GM12878 (cell line): Measurements from ENCODE around the gene TMEM86B. TPM values are rescaled to one million over a fixed set of nuclear protein-coding genes. Genes with fewer than 3 reads are reported as not detected.

Experiments
- ATAC-seq: fragments of 200-7000 bp; cut with Tn5 transposase; 3 replicates; pipeline ENCODE4 v1.9.1; 2020; ENCODE audit warnings: mild to moderate bottlenecking, moderate library complexity
- BruUV-seq: library from RNA; stranded (reverse); fragments of 400-500 nt; replicated peaks from 2 replicates; lab custom pipeline; 2021; lab: Mats Ljungman, UMichigan
- CTCF ChIA-PET: fragments of 300-600 bp; sonication (Branson Sonifier 250); formaldehyde crosslinking; extraction: SDS; loops from one replicate; lab custom pipeline; 2021; ENCODE audit warnings: inconsistent platforms; lab: Yijun Ruan, JAX
- POLR2A ChIA-PET: fragments of 350-600 bp; formaldehyde crosslinking; extraction: SDS; loops from one replicate; lab custom pipeline; 2021; ENCODE audit warnings: inconsistent platforms; lab: Charles Lee
- RAD21 ChIA-PET: fragments of 300-600 bp; sonication (Branson Sonifier 250); formaldehyde crosslinking; loops from one replicate; lab custom pipeline; 2023; ENCODE audit warnings: antibody characterized with exemption; ENCODE audit not compliant: unreplicated experiment; lab: Charles Lee
- SMC1A ChIA-PET: fragments of 300-600 bp; sonication (Branson Sonifier 250); formaldehyde crosslinking; loops from one replicate; lab custom pipeline; 2023; ENCODE audit not compliant: unreplicated experiment, uncharacterized antibody; lab: Charles Lee
- DNase-seq: peaks from one replicate; pipeline ENCODE4 v3.0.0-alpha.2; 2011; ENCODE audit warnings: low read depth, low spot score
- FAIRE-seq: peaks from 3 replicates; lab custom pipeline; 2011; peaks lifted over from hg19 to GRCh38; lab: Jason Lieb, UNC
- H2AFZ ChIP-seq: 2 replicates; pipeline ENCODE4 v1.6.0; 2011; ENCODE audit warnings: low read depth, low read length, control low read depth; ENCODE audit not compliant: control insufficient read depth
- H3K27ac ChIP-seq: 2 replicates; pipeline ENCODE4 v1.5.1; 2011; ENCODE audit warnings: control low read depth; ENCODE audit not compliant: control insufficient read depth, insufficient read depth
- H3K27me3 ChIP-seq, 2 experiments: replicated peaks in 1 of 2; 2 replicates each; pipeline versions ENCODE4 v1.6.0 to v1.6.1; 2011; ENCODE audit warnings: low read length in 1 of 2; ENCODE audit not compliant: control insufficient read depth in 2 of 2, insufficient read depth in 2 of 2
- H3K36me3 ChIP-seq, 2 experiments: 2 replicates each; pipeline ENCODE4 v1.5.1; 2011; ENCODE audit warnings: low read length in 1 of 2; ENCODE audit not compliant: control insufficient read depth in 2 of 2, insufficient read depth in 2 of 2
- H3K4me1 ChIP-seq: 2 replicates; pipeline ENCODE4 v1.6.1; 2011; ENCODE audit warnings: mild to moderate bottlenecking, low read length, moderate library complexity, mixed read lengths; ENCODE audit not compliant: control insufficient read depth, insufficient read depth
- H3K4me2 ChIP-seq: 2 replicates; pipeline ENCODE4 v1.6.0; 2011; ENCODE audit warnings: control low read depth; ENCODE audit not compliant: control insufficient read depth, insufficient read depth
- H3K4me3 ChIP-seq: fragments of 200-600 bp; sonication (generic); 2 replicates; pipeline ENCODE4 v1.5.1; 2016
- H3K79me2 ChIP-seq: 2 replicates; pipeline ENCODE4 v1.6.0; 2011; ENCODE audit warnings: low read length; ENCODE audit not compliant: control insufficient read depth, insufficient read depth
- H3K9ac ChIP-seq: 2 replicates; pipeline ENCODE4 v1.8.0; 2011; ENCODE audit warnings: low read length, control low read depth, mixed read lengths; ENCODE audit not compliant: control insufficient read depth, insufficient read depth
- H3K9me3 ChIP-seq: replicated peaks from 3 replicates; pipeline ENCODE4 v1.5.1; 2011; ENCODE audit warnings: mild to moderate bottlenecking, low read length; ENCODE audit not compliant: control insufficient read depth, insufficient read depth
- H4K20me1 ChIP-seq: 2 replicates; pipeline ENCODE4 v1.6.0; 2011; ENCODE audit not compliant: control insufficient read depth, insufficient read depth
- DPF2 ChIP-seq: fragments of 450-650 bp; IDR thresholded peaks from 2 replicates; pipeline ENCODE4 v1.6.1; 2017; ENCODE audit warnings: mild to moderate bottlenecking
- JUNB ChIP-seq: IDR thresholded peaks from 2 replicates; pipeline ENCODE4 v1.6.1; 2016; ENCODE audit warnings: antibody characterized with exemption, mild to moderate bottlenecking
- PAX8 ChIP-seq: fragments of 450-650 bp; IDR thresholded peaks from 2 replicates; pipeline ENCODE4 v1.6.1; 2017; ENCODE audit warnings: mild to moderate bottlenecking, moderate library complexity
- RBBP5 ChIP-seq: fragments of 200-600 bp; sonication (generic); conservative IDR thresholded peaks from 2 replicates; pipeline ENCODE4 v1.6.1; 2016
- SUZ12 ChIP-seq: fragments of 200-600 bp; sonication (generic); IDR thresholded peaks from one replicate; pipeline ENCODE4 v1.6.1; 2018; ENCODE audit warnings: antibody characterized with exemption, mild to moderate bottlenecking; ENCODE audit not compliant: unreplicated experiment
- TCF12 ChIP-seq: IDR thresholded peaks from 2 replicates; pipeline ENCODE4 v1.6.1; 2011; ENCODE audit warnings: low read depth, mild to moderate bottlenecking, low read length
- WGBS: methylation state at CpG from one replicate; pipeline ENCODE4 v1.1.6; 2016; ENCODE audit warnings: low lambda C conversion rate; ENCODE audit not compliant: insufficient replicate concordance, insufficient coverage; ENCODE audit errors: missing lambda C conversion rate; 5-methylcytosine and 5-hydroxymethylcytosine counted together
- in situ Hi-C: fragments of 300-500 bp; cut with MboI; formaldehyde crosslinking; loops from 9 replicates; pipeline ENCODE4 v1.14.3; 2018; ENCODE audit warnings: mixed read lengths
- intact Hi-C: fragments of 100-400 bp; cut with micrococcal nuclease; formaldehyde crosslinking; loops from one replicate; pipeline ENCODE4 v1.14.2; 2022; ENCODE audit not compliant: unreplicated experiment
- polyA plus RNA-seq, 11 experiments: library from polyadenylated mRNA; depleted of rRNA in 4 of 11; unstranded in 6 of 11; stranded (reverse) in 5 of 11; fragments of >200 nt; fragmentation: Nextera tagmentation in 4 of 11; fragmentation: Illumina TruSeq in 1 of 11; extraction: Ambion mirVana in 4 of 11; extraction: Trizol in 1 of 11; gene quantifications; 1 replicate in 1 of 11; 2 replicates in 10 of 11; pipeline versions ENCODE4 v1.2.1 to v1.2.3, GENCODE V29; 2011 to 2016; ENCODE audit warnings: inconsistent platforms in 2 of 11, missing spikeins in 2 of 11, low read depth in 1 of 11
- total RNA-seq, 4 experiments: library from RNA; depleted of rRNA in 3 of 4; stranded (reverse); fragments of >200 nt in 3 of 4; fragmentation: Illumina TruSeq in 1 of 4; extraction: Trizol in 1 of 4; gene quantifications; 2 replicates each; pipeline versions ENCODE4 v1.2.1 to v1.2.3, GENCODE V29; 2013 to 2021

TMEM86B gene
- total and polyA plus RNA-seq, 10 of the 15 experiments (the other 5 are each of a cell fraction or from before 2014, with no cell fraction given) = 0.26 to 10.6 (median 1.8) TPM

GRCh38 chr19:55277494-55277893 lies 48.9 kb upstream of the TMEM86B start:
- in situ Hi-C loops (no loop called here), intact Hi-C loops (no loop called here)
- WGBS = 91% methylated on average over 17 of the region's 17 CpGs
- RAD21 ChIA-PET = interaction anchor here (1.3 to 3.8 kb wide), 2 partner anchors 18 to 22 kb away, joined by 4 to 46 read pairs; partner anchors contain the start of gene PPP6R1
- H2AFZ ChIP-seq = no peak overlapping the region
- SMC1A ChIA-PET = interaction anchor here (0.6 to 7.6 kb wide), 5 partner anchors 9 to 24 kb away, joined by 3 to 68 read pairs (median 7); partner anchors contain the start of gene PPP6R1
- 0 out of 2 replicates have a peak overlapping the region, but pooled peaks have one; percentile 10 for H3K4me3 ChIP-seq
- TF ChIP-seq DPF2 (no peak), JUNB (no peak), RBBP5 (no peak), PAX8 (no peak), SUZ12 (no peak), TCF12 (no peak)
- ATAC-seq (no peak), DNase-seq (no peak), FAIRE-seq (no peak)
- H3K4me2 ChIP-seq = peak overlapping the region; percentile 92
- H4K20me1 ChIP-seq = no peaks in the 10 kb centered on the region
- POLR2A ChIA-PET = interaction anchor here (3.1 to 6.1 kb wide), 2 partner anchors 18 to 22 kb away, joined by 39 to 86 read pairs; partner anchors contain the start of gene PPP6R1
- peaks cover 42% of the 10 kb centered on the region for H3K4me1 ChIP-seq
- CTCF ChIA-PET = interaction anchor here (1.0 to 2.6 kb wide), 4 partner anchors 15 to 22 kb away, joined by 3 to 6 read pairs (median 5); no protein-coding TSS in a partner anchor
- H3K27ac ChIP-seq = peak overlapping the region; percentile 80; the same call in 1 of the 2 replicates
- no TSS peak for BruUV-seq
- H3K9me3 ChIP-seq = no peaks in the 10 kb centered on the region; the same call in 2 of the 3 replicates
- peaks cover 0 to 3% of the 10 kb centered on the region in 2 experiments; a peak in 1 of 4 replicates for H3K36me3 ChIP-seq
- no peak overlapping the region for H3K9ac ChIP-seq
- H3K27me3 ChIP-seq = no peaks in the 10 kb centered on the region
- no peaks in the 10 kb centered on the region; the same call in 1 of the 2 replicates for H3K79me2 ChIP-seq
